ENCODE measurements around the gene MLF2. TPM values are rescaled to one million over a fixed set of nuclear protein-coding genes. Genes with fewer than 3 reads are reported as not detected.

The MLF2 gene
- total RNA-seq, 2 donors from 2014 or later = 59.4 to 76.5 TPM

- ATAC-seq (no peak), DNase-seq (no peak)
- H3K36me3 ChIP-seq (replicated peaks in 1 of 2; ENCODE audit: insufficient read depth in 1 of 2, low read depth in 2 of 2) = no peaks in the 10 kb centered on the region
- WGBS, 2 donors = 88 to 91% methylated on average over 5 of the region's 5 CpGs
- TF ChIP-seq POLR2A (IDR thresholded peaks at IDR 0.05) = no peak
- no peak for TF ChIP-seq CTCF (IDR thresholded peaks at IDR 0.05)
- H3K4me3 ChIP-seq = no peak overlapping the region
- peaks cover 19% of the 10 kb centered on the region for H3K4me1 ChIP-seq
- no peak overlapping the region for H3K27ac ChIP-seq
- no peaks in the 10 kb centered on the region for H3K9me3 ChIP-seq
- H3K27me3 ChIP-seq = no peaks in the 10 kb centered on the region
- intact Hi-C loops (cut with DNase I) = no loop called here
Measured at GRCh38 chr12:6759741-6760140, 6.8 kb upstream of the MLF2 start.

GRCh38 chr12:6758506-6759095, 5.7 kb upstream of the MLF2 start:
- Histone ChIP-seq H3K27ac (no peak overlapping the region), H3K36me3 (replicated peaks in 1 of 2; ENCODE audit: insufficient read depth in 1 of 2, low read depth in 2 of 2) (no peaks in the 10 kb centered on the region), H3K27me3 (no peaks in the 10 kb centered on the region), H3K4me1 (peaks cover 13% of the 10 kb centered on the region), H3K9me3 (no peaks in the 10 kb centered on the region), H3K4me3 (no peak overlapping the region)
- no peak for TF ChIP-seq POLR2A (IDR thresholded peaks at IDR 0.05)
- intact Hi-C loops (cut with DNase I) = no loop called here
- DNase-seq (no peak), ATAC-seq (no peak)
- 76 to 79% methylated on average over 9 of the region's 9 CpGs for WGBS, 2 donors

DNA sequence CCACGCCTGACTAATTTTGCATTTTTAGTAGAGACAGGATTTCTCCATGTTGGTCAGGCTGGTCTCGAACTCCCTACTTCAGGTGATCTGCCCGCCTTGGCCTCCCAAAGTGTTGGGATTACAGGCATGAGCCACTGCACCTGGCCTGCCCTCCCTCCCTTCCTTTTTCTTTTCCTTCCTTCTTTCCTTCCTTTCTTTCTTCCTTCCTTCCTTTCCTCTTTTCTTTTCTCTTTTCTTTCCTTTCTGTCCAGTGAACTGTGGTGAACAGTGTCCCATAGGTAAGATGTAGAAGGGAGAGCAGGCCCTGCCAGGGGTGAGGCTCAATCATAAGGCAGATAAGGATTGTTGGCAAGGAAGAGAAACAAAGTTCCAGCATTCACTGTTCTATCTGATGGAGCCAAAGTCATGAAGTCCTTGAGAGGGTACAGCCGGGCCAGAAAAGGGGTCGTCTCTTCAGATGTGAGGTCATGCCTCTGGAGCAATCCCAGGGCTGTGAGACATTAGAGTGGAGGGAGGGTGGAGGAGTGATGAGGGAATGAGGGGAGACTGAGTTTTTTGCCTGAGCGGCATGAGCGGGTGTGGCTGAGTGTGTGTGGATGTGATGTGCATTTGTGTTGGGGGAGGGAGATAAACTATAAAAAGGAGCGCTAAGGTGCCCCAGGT, 4.2 kb upstream of the MLF2 start:
- Histone ChIP-seq H3K27ac (no peak overlapping the region), H3K27me3 (no peaks in the 10 kb centered on the region), H3K36me3 (replicated peaks in 1 of 2; ENCODE audit: insufficient read depth in 1 of 2, low read depth in 2 of 2) (no peaks in the 10 kb centered on the region), H3K9me3 (no peaks in the 10 kb centered on the region), H3K4me1 (peaks cover 9% of the 10 kb centered on the region), H3K4me3 (no peak overlapping the region)
- DNase-seq = no peak
- ATAC-seq = no peak
- 73 to 74% methylated on average over 8 of the region's 8 CpGs for WGBS, 2 donors
- TF ChIP-seq CTCF (IDR thresholded peaks at IDR 0.05) (no peak), POLR2A (IDR thresholded peaks at IDR 0.05) (no peak)
- intact Hi-C loops (cut with DNase I) = no loop called here

GRCh38 chr12:6754411-6754810, 1.5 kb upstream of the MLF2 start:
- intact Hi-C loops (cut with DNase I) = no loop called here
- H3K4me3 ChIP-seq = no peak overlapping the region
- peak overlapping the region in 1 of 4 donors; percentile 98 for H3K27ac ChIP-seq

More at GRCh38 chr12:6754411-6754810, 1.5 kb upstream of the MLF2 start:
- no peak for ATAC-seq
- peaks cover 21% of the 10 kb centered on the region for H3K4me1 ChIP-seq
- TF ChIP-seq POLR2A (IDR thresholded peaks at IDR 0.05) (no peak), CTCF (IDR thresholded peaks at IDR 0.05) (no peak)
- no peaks in the 10 kb centered on the region for H3K27me3 ChIP-seq
- H3K36me3 ChIP-seq (replicated peaks in 1 of 2; ENCODE audit: insufficient read depth in 1 of 2, low read depth in 2 of 2) = peaks cover 10% of the 10 kb centered on the region in 2 donors
- DNase-seq = no peak
- WGBS, 2 donors = 89 to 91% methylated on average over 2 of the region's 2 CpGs
- H3K9me3 ChIP-seq = no peaks in the 10 kb centered on the region
